ENCODE data around the gene TTYH1. TPM values are rescaled to one million over a fixed set of nuclear protein-coding genes. Genes with fewer than 3 reads are reported as not detected.

The TTYH1 gene
- total RNA-seq, 1 donor from 2014 or later, result 207 TPM

DNA sequence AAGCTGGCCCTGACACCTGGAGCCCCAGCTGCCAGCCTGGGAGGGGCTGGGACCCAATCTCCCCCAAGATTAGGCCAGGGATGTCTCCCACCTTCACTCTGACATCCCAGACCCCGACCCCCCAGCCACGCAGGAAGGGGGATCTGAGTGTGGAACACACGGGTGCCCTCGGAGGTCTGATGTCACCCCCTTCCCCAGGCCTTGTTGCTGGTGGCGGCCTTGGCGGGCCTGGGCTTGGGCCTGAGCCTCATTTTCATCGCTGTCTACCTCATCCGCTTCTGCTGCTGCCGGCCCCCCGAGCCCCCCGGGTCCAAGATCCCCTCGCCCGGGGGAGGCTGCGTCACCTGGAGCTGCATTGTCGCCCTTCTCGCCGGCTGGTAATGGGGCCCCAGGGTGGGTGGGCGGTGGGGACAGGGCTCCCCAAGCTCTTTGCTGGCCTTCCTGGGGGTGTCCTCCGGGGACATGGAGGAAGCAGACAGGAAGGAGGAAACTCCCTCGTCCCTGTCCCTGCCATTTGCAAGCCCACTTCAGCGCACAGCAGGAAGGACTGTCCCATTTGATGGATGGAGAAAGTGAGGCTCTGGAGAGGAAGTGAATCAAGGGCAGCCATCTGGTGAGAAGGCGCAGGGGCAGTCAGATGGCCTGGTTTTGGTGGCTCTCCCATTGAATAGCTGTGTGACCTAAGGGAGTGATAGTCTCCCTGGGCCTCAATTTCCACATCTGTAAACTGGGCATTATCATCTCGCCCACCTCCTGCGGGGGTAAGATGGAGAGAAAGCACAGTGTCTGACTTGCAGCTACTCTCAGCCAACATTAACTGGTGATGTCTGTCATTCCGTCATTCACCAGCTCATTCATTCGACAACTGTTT, 3.9 kb downstream of the TTYH1 start:
- Mint-ChIP-seq H3K27me3 (ENCODE audit: low read depth) (no peaks in the 10 kb centered on the region), H3K4me3 (peak overlapping the region; percentile 83), H3K27ac (ENCODE audit: unreplicated experiment) (peak overlapping the region; percentile 95), H3K36me3 (ENCODE audit: low read depth) (peaks cover 27% of the 10 kb centered on the region), H3K4me1 (peaks cover 50% of the 10 kb centered on the region), H3K9me3 (peaks cover 2% of the 10 kb centered on the region)
- DNase-seq (ENCODE audit: low read depth, low spot score), result no peak
- TF ChIP-seq, protein P1, sequence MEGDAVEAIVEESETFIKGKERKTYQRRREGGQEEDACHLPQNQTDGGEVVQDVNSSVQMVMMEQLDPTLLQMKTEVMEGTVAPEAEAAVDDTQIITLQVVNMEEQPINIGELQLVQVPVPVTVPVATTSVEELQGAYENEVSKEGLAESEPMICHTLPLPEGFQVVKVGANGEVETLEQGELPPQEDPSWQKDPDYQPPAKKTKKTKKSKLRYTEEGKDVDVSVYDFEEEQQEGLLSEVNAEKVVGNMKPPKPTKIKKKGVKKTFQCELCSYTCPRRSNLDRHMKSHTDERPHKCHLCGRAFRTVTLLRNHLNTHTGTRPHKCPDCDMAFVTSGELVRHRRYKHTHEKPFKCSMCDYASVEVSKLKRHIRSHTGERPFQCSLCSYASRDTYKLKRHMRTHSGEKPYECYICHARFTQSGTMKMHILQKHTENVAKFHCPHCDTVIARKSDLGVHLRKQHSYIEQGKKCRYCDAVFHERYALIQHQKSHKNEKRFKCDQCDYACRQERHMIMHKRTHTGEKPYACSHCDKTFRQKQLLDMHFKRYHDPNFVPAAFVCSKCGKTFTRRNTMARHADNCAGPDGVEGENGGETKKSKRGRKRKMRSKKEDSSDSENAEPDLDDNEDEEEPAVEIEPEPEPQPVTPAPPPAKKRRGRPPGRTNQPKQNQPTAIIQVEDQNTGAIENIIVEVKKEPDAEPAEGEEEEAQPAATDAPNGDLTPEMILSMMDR (conservative IDR thresholded peaks at IDR 0.05), result no peak

DNA sequence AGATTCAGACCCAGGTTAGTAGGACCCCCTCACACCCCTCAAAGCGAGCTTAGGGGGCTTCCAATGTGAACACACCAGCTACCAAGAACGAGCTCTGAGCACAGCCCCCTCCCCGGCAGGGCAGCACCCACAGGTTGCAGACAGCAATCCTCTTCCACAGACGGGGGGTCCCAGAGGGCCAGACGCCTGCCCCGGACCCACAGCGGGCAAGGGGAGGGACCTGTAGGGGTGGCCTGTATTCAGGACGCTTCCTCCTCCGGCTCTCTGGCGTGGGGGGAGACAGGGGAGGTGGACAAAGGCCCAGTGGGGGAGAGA, 4.8 kb downstream of the TTYH1 start:
- H3K4me3 Mint-ChIP-seq, result peak overlapping the region; percentile 83
- TF ChIP-seq, protein P1 (conservative IDR thresholded peaks at IDR 0.05), result no peak
- no peaks in the 10 kb centered on the region for H3K9me3 Mint-ChIP-seq
- no peaks in the 10 kb centered on the region for H3K27me3 Mint-ChIP-seq (ENCODE audit: low read depth)
- peaks cover 42% of the 10 kb centered on the region for H3K4me1 Mint-ChIP-seq
- no peak for DNase-seq (ENCODE audit: low read depth, low spot score)
- peaks cover 28% of the 10 kb centered on the region for H3K36me3 Mint-ChIP-seq (ENCODE audit: low read depth)
- peak overlapping the region; percentile 95 for H3K27ac Mint-ChIP-seq (ENCODE audit: unreplicated experiment)

DNA sequence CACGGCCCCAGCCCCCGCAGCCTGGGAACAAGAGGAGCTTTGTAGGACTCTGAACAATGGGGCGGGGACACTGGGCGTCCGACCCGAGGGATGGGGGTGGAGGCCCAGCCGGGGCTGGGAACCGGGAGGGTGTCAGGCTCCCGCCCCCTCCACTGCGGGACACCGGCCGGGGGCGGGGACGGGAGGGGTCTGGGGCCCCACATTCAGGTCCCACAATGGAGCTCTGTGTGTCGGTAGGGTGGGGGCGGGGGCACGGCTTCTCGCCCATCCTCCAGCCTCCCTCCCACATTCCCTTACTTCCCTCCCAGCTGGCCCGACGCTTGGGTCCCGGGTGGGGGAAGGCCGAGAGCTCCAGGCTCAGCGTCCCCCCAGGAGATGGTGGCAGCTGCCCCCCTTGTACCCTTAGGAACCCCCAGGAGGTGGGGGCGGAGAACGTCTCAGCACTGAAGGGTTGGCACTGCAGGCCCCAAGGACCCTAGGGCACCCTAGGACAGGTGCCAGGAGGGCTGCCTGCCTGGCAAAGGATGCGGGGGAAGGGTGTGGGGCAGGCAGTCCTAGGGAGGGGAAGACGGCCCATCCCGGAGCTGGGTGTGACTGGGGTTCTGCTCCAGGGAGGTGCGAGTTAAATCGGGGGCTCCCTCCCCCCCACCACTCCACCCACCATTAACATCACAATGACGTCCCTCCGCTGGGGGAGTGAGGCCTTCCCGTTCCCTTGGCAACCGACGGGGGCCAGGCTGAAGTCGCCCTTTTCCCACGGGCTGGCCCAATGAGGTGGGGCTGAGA, 5.3 kb downstream of the TTYH1 start:
- TF ChIP-seq, protein P1 (conservative IDR thresholded peaks at IDR 0.05), result no peak
- peak; percentile 82 for DNase-seq (ENCODE audit: low read depth, low spot score)
- H3K36me3 Mint-ChIP-seq (ENCODE audit: low read depth), result peaks cover 29% of the 10 kb centered on the region
- H3K27ac Mint-ChIP-seq (ENCODE audit: unreplicated experiment), result peak overlapping the region; percentile 95
- H3K9me3 Mint-ChIP-seq, result no peaks in the 10 kb centered on the region
- peaks cover 41% of the 10 kb centered on the region for H3K4me1 Mint-ChIP-seq
- H3K4me3 Mint-ChIP-seq, result peak overlapping the region; percentile 83
- H3K27me3 Mint-ChIP-seq (ENCODE audit: low read depth), result no peaks in the 10 kb centered on the region

DNA sequence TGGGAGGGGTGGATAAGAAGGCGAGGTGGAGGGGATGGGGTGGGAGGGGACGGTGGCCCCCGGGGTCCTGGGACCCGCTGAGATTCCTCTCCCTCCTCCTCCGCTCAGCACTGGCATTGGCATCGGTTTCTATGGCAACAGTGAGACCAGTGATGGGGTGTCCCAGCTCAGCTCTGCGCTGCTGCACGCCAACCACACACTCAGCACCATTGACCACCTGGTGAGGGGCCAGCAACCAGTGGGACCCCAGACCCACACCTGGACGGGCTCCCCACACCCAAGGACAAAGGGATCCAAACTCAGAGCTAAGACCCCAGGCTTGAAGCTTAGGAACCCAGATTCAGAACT, 5.9 kb downstream of the TTYH1 start:
- Mint-ChIP-seq H3K27me3 (ENCODE audit: low read depth) (no peaks in the 10 kb centered on the region), H3K4me1 (peaks cover 45% of the 10 kb centered on the region), H3K4me3 (peak overlapping the region; percentile 83), H3K27ac (ENCODE audit: unreplicated experiment) (peak overlapping the region; percentile 94), H3K9me3 (no peaks in the 10 kb centered on the region), H3K36me3 (ENCODE audit: low read depth) (peaks cover 29% of the 10 kb centered on the region)
- TF ChIP-seq, protein P1 (conservative IDR thresholded peaks at IDR 0.05), result no peak
- DNase-seq (ENCODE audit: low read depth, low spot score), result no peak

DNA sequence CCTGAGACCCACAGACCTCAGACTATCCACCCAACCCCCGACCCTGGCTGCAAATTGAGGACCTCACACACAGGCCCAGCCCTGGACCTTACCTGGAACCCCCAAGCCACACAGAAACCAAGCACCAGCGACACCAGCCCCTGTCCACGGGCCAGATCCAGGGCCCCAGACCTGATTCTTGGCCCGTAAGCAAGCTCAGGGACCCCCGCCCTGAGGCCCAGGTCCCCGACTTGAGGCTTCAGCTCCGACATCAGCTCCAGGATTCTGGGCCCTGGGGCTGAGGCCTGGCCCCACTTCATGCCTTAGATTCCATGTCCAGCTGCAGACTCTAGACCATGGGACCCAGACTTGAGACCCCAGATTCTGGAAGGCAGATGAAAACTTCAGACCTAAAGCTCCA, 6.3 kb downstream of the TTYH1 start:
- Mint-ChIP-seq H3K27ac (ENCODE audit: unreplicated experiment) (peak overlapping the region; percentile 94), H3K36me3 (ENCODE audit: low read depth) (peaks cover 30% of the 10 kb centered on the region), H3K4me3 (peak overlapping the region; percentile 82), H3K27me3 (ENCODE audit: low read depth) (no peaks in the 10 kb centered on the region), H3K4me1 (peaks cover 49% of the 10 kb centered on the region), H3K9me3 (no peaks in the 10 kb centered on the region)
- DNase-seq (ENCODE audit: low read depth, low spot score), result no peak
- TF ChIP-seq, protein P1 (conservative IDR thresholded peaks at IDR 0.05), result no peak

Measured in neural crest cell (in vitro differentiated cells).